ENCODE data around the gene DDX31.

The DDX31 gene

DNA sequence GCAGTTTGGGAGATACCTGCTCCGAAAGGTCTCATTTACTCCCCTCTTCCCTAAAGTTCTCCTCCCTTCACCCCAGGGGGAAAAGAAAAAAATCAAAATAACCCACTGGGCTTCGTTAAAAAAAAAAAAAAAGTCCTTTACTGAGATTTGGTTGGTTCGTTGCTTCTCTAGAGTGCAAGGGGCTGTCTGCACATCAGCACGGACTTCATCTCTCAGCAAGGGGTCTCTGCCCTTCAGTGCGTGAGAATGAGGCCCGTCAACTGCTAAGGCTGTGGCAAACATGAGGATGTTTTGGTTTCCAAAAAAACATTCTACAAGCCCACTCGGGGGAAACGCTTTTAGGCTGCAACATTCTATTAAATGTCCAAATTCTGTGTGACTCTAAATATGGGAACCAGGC, 77.3 kb downstream of the DDX31 start:
- DNase-seq, result no peak

DNA sequence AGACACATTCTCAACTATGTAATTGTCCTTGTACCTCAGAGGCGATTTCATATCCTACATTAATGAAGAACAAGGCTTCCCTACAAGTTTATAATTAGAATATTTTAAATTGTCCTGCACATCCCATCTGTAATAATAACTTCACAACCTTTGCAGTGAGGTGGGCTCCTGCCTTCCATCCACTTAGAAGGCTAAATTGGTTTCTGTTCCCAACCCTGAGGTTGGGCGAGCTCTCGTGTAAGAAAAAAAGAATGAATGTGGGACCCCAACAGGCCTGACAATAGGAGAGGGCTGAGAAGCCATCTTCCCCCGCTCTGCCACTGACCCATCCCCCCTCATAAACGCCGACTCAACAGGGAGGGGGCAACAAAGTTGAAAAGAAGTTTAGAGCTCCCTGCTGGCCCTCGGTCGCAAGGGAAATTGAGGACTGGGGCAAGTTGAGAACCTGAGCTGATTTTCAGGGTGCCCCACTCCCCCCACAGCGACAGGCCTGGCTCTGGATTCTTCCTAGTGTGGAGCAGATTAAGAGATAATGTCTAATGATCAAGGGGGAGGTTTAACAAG, 78.0 kb downstream of the DDX31 start:
- DNase-seq, result no peak

DNA sequence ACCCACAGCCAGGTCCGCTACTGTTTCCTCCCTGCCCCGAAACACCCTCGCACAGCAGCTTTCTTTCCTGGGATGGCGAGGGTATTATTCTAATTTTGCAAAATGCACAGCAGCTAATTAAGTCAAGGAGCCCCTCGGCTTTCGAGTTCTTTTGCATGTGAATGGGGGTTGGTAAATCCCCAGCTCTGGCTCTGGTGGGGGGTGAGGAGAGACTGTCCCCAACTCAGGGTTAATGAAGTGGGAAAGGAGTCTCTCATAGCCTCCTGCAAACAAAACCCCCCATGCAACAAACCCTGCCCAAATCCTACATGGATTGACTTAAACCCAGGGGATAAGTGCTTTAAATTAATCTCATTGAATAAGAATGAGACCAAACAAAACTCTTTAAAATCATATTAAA, 78.5 kb downstream of the DDX31 start:
- no peak for DNase-seq

GRCh38 chr9:132590318-132591182, 79.2 kb downstream of the DDX31 start:
- no peak for DNase-seq

- DNase-seq, result no peak
Measured at GRCh38 chr9:132590037-132590317, 79.8 kb downstream of the DDX31 start.

DNA sequence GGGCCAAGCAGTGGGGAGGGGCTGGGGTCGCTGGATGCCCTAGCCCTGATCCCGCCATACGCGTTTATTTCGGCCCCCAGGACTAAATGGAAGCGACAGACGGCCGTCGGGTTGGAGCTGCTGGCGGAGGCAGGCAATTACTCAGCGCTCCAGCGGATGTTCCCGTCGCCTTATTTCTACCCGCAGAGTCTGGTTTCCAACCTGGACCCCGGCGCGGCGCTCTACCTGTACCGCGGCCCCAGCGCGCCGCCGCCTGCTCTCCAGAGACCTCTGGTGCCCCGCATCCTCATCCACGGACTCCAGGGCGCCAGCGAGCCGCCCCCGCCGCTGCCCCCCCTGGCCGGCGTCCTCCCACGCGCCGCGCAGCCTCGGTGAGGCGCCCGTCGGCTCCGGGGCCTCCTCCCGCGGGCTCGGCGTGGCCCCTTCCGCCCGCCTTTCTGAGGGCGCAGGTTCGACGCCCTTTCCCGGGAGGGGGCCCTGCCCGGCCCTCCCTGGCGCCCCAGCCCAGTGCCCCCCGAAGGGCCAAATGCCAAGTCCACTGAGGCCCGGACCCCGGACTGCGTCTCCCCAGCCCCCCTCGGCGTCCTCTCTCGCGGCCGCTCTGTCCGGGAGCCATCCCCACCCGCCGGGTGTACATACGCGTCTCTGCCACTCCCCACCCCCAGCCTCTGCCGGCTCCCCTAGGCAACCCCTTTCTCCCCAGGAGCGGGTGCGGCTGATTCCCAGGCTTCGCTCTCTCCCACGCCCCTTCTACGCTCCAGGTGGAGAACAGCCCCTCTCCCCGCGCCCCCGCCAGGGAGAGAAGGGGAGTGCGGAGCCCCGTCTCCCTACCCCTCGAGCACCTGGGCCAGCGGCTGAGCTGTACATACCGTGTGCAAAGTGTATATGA, 80.4 kb downstream of the DDX31 start:
- DNase-seq, result no peak

- no peak for DNase-seq
Measured at GRCh38 chr9:132588501-132589147, 81.2 kb downstream of the DDX31 start.

DNA sequence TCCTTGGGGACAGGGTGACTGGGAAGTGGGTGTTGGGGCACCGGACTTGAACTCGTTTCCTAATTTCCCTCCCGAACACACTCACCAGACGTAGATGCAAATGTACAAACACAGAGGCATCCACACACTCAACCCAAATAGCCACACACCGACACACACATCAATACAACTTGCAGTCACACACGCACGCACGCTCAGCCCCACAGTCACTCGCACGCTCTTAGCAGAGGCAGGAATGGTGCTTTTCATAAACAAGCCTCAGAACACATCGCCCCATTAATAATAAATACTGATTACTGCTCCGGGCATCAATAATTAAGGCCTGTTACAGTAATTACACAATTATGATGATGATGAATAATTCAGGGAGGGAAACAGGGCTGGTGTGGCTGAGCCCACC, 81.7 kb downstream of the DDX31 start:
- DNase-seq, result no peak

DNA sequence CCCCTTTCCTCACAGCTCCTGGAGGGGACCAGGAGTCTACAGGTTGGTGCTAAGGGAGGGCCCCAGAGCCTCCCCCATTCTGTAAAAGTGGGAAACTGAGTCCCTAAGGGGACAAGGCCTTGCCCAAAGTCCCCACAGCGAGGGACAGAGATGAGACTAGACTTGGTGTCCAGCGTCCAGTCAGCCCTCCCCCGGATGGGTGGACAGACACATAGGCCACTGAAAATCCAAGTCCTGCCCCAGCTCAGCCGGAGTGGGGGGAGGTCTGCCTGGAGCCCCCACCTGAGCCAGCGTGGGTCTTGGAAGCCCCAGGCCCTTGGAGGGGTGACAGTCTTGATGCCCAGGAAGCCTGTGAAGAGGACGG, 82.2 kb downstream of the DDX31 start:
- DNase-seq, result no peak

- no peak for DNase-seq
Measured at GRCh38 chr9:132586830-132587591, 82.8 kb downstream of the DDX31 start.

- no peak for DNase-seq
Measured at GRCh38 chr9:132585954-132586829, 83.6 kb downstream of the DDX31 start.

DNA sequence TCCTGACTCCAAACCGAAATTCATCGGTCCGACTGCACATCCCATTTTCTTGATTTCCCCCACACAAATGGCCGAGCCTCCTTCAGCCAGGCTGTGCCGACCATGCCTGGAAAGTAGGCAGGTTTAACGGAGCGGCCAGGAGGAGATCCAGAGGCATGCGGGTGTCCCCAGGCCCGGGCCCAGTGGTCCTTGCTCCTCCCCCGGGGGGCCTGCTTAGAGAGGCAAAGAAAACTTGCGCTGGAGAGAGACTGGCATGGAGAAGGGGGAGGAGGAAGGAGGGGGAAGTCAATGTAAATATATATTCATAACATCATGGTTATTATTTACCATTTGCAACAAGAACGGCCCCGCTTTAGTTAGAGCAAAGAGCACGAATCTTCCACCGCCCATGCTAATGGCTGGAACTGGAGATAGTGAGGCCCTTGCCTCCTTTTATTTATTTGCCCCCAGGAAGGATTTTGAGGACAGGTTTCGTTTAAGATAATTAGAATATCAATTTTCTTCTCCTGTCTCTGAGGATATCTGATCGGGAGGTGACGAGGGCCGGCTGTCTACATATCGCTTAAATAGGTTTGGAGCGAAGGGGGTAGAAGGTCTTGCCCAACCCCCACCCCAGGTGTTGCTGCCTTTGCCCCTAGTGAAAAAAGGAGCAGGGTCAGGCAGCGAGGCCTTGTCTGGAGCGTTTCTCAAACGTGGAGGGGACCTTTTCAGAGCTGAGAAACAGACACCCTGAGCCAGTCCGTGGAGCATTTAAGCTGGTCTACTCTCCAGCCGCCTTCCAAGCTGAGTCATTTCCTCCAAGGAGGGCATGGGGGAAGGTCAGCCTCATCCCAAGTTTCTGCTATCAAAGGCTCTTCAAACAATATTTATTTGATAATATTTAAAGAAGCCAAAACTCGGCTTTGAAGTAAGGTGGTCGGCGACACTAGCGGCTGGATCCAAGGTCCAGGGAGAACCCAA, 84.9 kb downstream of the DDX31 start:
- no peak for DNase-seq

DNA sequence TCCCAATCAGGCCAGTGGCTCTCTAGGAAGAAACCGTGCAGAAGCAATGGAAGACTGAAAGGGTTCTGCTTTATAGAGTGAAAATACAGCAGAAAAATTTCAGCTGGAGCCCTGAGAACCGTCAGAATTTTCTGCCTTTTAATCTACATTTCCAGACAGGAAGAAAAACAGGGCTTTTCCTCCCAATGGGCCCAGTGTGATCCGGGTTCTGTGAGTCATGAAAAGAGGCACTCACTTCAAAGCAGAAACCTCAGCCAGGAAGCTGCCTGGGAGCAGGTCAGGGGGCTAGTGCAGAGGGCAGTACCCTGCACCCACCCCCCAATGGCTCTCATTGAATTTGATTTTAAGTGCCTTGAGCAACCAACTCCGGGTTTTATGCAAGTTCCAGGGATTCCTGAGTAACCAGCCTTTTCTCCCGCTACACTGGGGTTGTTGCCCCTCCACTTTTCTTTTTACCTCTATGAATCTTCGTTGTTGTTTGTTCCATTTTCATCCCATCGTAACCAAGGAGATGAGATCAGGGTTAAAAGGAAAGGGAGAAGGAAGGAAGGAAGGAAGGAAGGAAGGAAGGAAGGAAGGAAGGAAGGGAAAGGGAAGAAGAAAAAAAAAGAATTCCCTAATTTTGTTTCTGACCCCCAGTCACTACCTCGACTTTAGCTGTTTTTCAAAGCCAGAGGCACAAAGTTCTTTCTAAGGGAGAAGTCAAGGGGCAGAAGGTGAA, 86.0 kb downstream of the DDX31 start:
- no peak for DNase-seq

GRCh38 chr9:132582786-132583583, 86.8 kb downstream of the DDX31 start:
- no peak for DNase-seq

DNA sequence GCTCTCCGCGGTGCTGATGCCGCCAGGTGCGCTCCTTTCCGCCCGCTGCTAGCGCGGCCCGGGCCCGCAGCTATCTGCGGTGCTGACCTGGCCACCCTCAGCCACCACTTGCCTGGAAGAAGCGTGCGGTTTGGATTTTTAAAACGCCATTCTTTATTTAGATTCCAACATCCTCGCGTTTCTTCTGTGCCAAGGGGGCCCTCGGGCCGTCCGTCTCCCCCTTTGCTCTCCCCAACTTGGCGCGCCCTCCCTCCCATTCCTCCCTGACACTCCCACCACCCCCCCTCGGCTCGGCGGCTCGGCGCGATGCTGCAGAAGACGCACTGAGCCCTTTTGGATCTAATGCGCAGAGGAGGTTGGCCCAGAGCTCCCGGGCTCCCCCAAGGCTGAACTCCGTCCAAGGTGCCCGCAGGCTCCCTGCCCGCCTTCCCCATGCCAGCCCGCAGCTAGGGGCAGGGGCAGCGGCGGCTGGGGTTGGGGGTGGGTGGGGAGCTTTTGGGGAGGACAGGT, 87.5 kb downstream of the DDX31 start, which contains the start of gene BARHL1:
Gene BARHL1, plus strand, starts transcription at position 331 of the 510 bp plus-strand sequence. CDS start 192 bp downstream, outside the sequence.
- no peak for DNase-seq

DNA sequence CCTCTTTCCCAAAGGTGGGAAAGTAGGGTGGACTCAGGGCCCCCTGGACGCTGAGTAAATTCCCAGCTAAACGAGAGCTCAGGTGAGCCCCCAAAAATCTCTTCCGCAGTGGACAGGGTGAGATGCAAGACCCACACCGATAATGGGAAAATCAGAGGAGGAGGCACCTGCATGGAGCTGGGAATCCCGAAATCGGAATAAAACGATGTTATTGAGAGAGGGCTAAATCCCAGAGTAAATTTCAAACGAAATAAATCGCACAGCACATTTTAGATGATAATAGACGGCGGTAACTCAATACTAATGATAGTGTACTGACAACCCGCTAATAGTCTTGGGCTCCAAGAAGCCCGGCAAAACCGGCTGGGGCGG, 90.4 kb downstream of the DDX31 start:
- no peak for DNase-seq

DNA sequence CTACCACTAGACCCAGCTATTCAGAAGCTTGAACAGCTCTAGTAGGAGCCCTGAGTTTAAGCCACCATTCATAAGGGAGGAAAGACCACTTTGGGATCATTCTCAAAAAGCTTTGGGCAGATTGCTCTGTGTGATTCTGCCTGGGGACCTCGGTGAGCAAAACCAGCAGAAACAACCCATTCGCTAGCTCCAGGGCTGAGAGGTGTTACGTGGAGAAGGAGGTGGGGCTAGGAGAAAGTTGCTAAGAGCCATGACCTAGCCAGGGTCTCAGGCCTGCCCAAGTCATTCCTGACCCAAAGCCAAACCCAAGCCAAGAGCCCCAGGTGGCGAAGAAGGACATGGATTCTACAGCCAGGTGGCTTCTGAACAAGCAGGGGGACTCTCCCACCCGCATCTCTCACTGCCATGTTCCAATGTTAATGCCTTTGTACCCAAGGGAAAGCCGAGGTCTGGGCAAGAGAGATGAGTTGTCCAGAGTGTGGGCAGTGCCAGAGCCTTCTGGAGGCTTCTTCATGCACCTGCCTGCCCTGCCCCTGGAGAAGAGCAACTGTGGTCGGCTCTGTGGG, 91.3 kb downstream of the DDX31 start:
- no peak for DNase-seq

- no peak for DNase-seq
Measured at GRCh38 chr9:132577119-132577518, 92.7 kb downstream of the DDX31 start.
